Measurements from ENCODE around the gene A3GALT2. TPM values are rescaled to one million over a fixed set of nuclear protein-coding genes. Genes with fewer than 3 reads are reported as not detected.
"Not testable (repeated sequence)": the region's sequence is repeated elsewhere in the genome, so short reads cannot be mapped to it uniquely, and the experiment has no call there.

The A3GALT2 gene
- polyA plus RNA-seq, 1 of the 3 experiments (the other 2 are of a cell fraction): 0.07 TPM

DNA sequence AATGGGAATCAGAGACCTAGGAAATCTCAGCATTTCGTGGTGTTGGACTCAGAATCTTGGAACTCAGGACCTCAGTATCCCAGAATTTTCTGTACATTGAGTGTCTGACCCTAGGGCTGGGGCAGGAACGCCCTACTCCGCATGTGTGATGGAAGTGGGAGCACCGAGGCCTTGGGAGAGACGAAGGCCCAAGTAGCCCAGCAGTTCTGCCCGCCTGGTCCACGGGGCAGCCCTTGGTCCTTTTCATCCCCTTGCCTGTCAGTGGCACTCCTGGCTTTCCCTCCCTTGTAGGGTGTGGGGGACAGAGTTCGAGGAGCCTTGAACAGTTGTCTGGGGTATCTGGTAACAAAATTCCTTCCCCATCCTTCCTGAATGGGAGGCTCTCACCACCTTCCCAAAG, 10.2 kb downstream of the A3GALT2 start:
- no peaks in the 10 kb centered on the region for H3K4me1 ChIP-seq (ENCODE audit: control insufficient read depth in 1 of 2, insufficient read depth in 2 of 2, low read depth in 1 of 2, low read length in 1 of 2)
- no peaks in the 10 kb centered on the region for H3K36me3 ChIP-seq (replicated peaks in 1 of 2; ENCODE audit: control insufficient read depth in 1 of 2, insufficient read depth in 2 of 2, low read length in 1 of 2)
- H3K9ac ChIP-seq: no peak overlapping the region
- no peak overlapping the region for H3K4me2 ChIP-seq
- 70% methylated on average over 7 of the region's 8 CpGs for WGBS (ENCODE audit: low lambda C conversion rate)
- H3F3A ChIP-seq (replicated peaks; ENCODE audit: insufficient read depth): no peaks in the 10 kb centered on the region
- H3K4me3 ChIP-seq (ENCODE audit: low read depth in 2 of 2, low read length in 1 of 2): no peak overlapping the region
- no peak overlapping the region for H3K27ac ChIP-seq (ENCODE audit: low read depth in 2 of 2, low read length in 1 of 2)
- no peaks in the 10 kb centered on the region for H3K27me3 ChIP-seq (ENCODE audit: insufficient read depth)
- no peaks in the 10 kb centered on the region for H3K9me3 ChIP-seq
- no peaks in the 10 kb centered on the region for H3K79me2 ChIP-seq (ENCODE audit: insufficient read depth)
- H4K20me1 ChIP-seq (ENCODE audit: insufficient read depth): no peaks in the 10 kb centered on the region
- POLR2A ChIA-PET: no interaction called here
- TF ChIP-seq SMC3 (IDR thresholded peaks at IDR 0.05; ENCODE audit: low read depth, low read length): no peak
- no peak for TF ChIP-seq FOXJ3 (CRISPR knock-in tag; IDR thresholded peaks at IDR 0.05)
- TF ChIP-seq, protein P1, sequence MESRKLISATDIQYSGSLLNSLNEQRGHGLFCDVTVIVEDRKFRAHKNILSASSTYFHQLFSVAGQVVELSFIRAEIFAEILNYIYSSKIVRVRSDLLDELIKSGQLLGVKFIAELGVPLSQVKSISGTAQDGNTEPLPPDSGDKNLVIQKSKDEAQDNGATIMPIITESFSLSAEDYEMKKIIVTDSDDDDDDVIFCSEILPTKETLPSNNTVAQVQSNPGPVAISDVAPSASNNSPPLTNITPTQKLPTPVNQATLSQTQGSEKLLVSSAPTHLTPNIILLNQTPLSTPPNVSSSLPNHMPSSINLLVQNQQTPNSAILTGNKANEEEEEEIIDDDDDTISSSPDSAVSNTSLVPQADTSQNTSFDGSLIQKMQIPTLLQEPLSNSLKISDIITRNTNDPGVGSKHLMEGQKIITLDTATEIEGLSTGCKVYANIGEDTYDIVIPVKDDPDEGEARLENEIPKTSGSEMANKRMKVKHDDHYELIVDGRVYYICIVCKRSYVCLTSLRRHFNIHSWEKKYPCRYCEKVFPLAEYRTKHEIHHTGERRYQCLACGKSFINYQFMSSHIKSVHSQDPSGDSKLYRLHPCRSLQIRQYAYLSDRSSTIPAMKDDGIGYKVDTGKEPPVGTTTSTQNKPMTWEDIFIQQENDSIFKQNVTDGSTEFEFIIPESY (IDR thresholded peaks at IDR 0.05; ENCODE audit: borderline replicate concordance, low read depth): no peak
- no peak for TF ChIP-seq JUND (IDR thresholded peaks at IDR 0.05)
- TF ChIP-seq RFX5 (IDR thresholded peaks at IDR 0.05; ENCODE audit: low read length): no peak
- no peak for TF ChIP-seq FOSL2 (IDR thresholded peaks at IDR 0.05; ENCODE audit: borderline replicate concordance, low read depth)
- no peak for TF ChIP-seq MEF2A (IDR thresholded peaks at IDR 0.05; ENCODE audit: borderline replicate concordance, low read depth)
- TF ChIP-seq NFIC (IDR thresholded peaks at IDR 0.05; ENCODE audit: borderline replicate concordance): no peak
- TF ChIP-seq FOXM1 (IDR thresholded peaks at IDR 0.05; ENCODE audit: low read depth): no peak
- no peak for TF ChIP-seq SIN3A (IDR thresholded peaks at IDR 0.05; ENCODE audit: borderline replicate concordance, low read depth, low read length)
- TF ChIP-seq POLR2AphosphoS5 (IDR thresholded peaks at IDR 0.05; ENCODE audit: low read depth, low read length): no peak
- TF ChIP-seq RXRA (IDR thresholded peaks at IDR 0.05; ENCODE audit: borderline replicate concordance, low read depth): no peak
- TF ChIP-seq ELF1 (IDR thresholded peaks at IDR 0.05): no peak
- DNase-seq: no peak
- H2AFZ ChIP-seq (ENCODE audit: low read depth): no peak overlapping the region
- no peaks in the 10 kb centered on the region for H3K9me2 ChIP-seq
- CTCF ChIA-PET: no interaction called here

GRCh38 chr1:33309351-33309750, 11.5 kb downstream of the A3GALT2 start:
- H3K27me3 ChIP-seq (ENCODE audit: insufficient read depth); H3K36me3 ChIP-seq (replicated peaks in 1 of 2; ENCODE audit: control insufficient read depth in 1 of 2, insufficient read depth in 2 of 2, low read length in 1 of 2); H3F3A ChIP-seq (replicated peaks; ENCODE audit: insufficient read depth); H3K27ac ChIP-seq (ENCODE audit: low read depth in 2 of 2, low read length in 1 of 2); H4K20me1 ChIP-seq (ENCODE audit: insufficient read depth); H3K9me2 ChIP-seq; H3K9me3 ChIP-seq; H3K4me3 ChIP-seq (ENCODE audit: low read depth in 2 of 2, low read length in 1 of 2); POLR2A ChIA-PET; H2AFZ ChIP-seq (ENCODE audit: low read depth); H3K4me1 ChIP-seq (ENCODE audit: control insufficient read depth in 1 of 2, insufficient read depth in 2 of 2, low read depth in 1 of 2, low read length in 1 of 2); H3K4me2 ChIP-seq; CTCF ChIA-PET; DNase-seq; H3K9ac ChIP-seq; H3K79me2 ChIP-seq (ENCODE audit: insufficient read depth): not testable (repeated sequence)
- 93% methylated on average over 15 of the region's 32 CpGs for WGBS (ENCODE audit: low lambda C conversion rate)

DNA sequence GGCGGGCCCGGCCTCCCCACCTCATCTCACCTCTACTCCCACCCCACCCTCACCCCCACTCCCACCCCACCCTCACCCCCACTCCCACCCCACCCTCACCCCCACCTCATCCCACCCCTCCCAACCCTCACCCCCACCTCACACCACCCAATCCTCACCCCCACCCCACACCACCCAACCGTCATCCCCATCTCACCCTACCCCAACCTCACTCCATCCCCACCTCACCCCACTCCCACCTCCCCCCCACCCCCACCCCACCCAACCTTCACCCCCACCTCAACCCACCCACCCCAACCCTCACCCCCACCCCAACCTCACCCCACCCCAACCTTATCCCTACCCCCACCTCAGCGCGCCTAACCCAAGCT, 13.4 kb downstream of the A3GALT2 start:
- WGBS (ENCODE audit: low lambda C conversion rate): 89% methylated on average over 5 of the region's 5 CpGs

More for the DNA sequence above, 13.4 kb downstream of the A3GALT2 start:
- ChIA-PET CTCF (interaction anchor here (1.9 kb wide), 1 partner anchor 9 kb away, joined by 9 read pairs; no protein-coding TSS in a partner anchor), POLR2A (no interaction called here)
- Histone ChIP-seq H3F3A (replicated peaks; ENCODE audit: insufficient read depth) (no peaks in the 10 kb centered on the region), H3K27me3 (ENCODE audit: insufficient read depth) (no peaks in the 10 kb centered on the region), H3K27ac (ENCODE audit: low read depth in 2 of 2, low read length in 1 of 2) (no peak overlapping the region), H3K4me1 (ENCODE audit: control insufficient read depth in 1 of 2, insufficient read depth in 2 of 2, low read depth in 1 of 2, low read length in 1 of 2) (no peaks in the 10 kb centered on the region; a peak in 1 of 4 replicates), H3K9ac (no peak overlapping the region), H3K79me2 (ENCODE audit: insufficient read depth) (no peaks in the 10 kb centered on the region), H2AFZ (ENCODE audit: low read depth) (no peak overlapping the region), H3K9me3 (no peaks in the 10 kb centered on the region), H3K4me2 (no peak overlapping the region), H3K9me2 (no peaks in the 10 kb centered on the region), H3K36me3 (replicated peaks in 1 of 2; ENCODE audit: control insufficient read depth in 1 of 2, insufficient read depth in 2 of 2, low read length in 1 of 2) (peaks cover 0 to 2% of the 10 kb centered on the region in 2 experiments), H4K20me1 (ENCODE audit: insufficient read depth) (no peaks in the 10 kb centered on the region), H3K4me3 (ENCODE audit: low read depth in 2 of 2, low read length in 1 of 2) (no peak overlapping the region)
- no peak for DNase-seq
- TF ChIP-seq NFIC (IDR thresholded peaks at IDR 0.05; ENCODE audit: borderline replicate concordance): no peak
- TF ChIP-seq RFX5 (IDR thresholded peaks at IDR 0.05; ENCODE audit: low read length): no peak
- TF ChIP-seq PBX3 (IDR thresholded peaks at IDR 0.05): no peak
- no peak for TF ChIP-seq GABPA (IDR thresholded peaks at IDR 0.05; ENCODE audit: low read depth)
- no peak for TF ChIP-seq TAF1 (IDR thresholded peaks at IDR 0.05; ENCODE audit: borderline replicate concordance, low read depth, low read length)
- no peak for TF ChIP-seq RCOR1 (IDR thresholded peaks at IDR 0.05; ENCODE audit: low read length)
- no peak for TF ChIP-seq NRF1 (IDR thresholded peaks at IDR 0.05; ENCODE audit: low read depth, low read length)
- TF ChIP-seq GATA2 (CRISPR knock-in tag; IDR thresholded peaks at IDR 0.05): no peak
- TF ChIP-seq ELF1 (IDR thresholded peaks at IDR 0.05): no peak
- TF ChIP-seq FOXM1 (IDR thresholded peaks at IDR 0.05; ENCODE audit: low read depth): no peak
- TF ChIP-seq, protein P1 (IDR thresholded peaks at IDR 0.05; ENCODE audit: borderline replicate concordance, low read depth): no peak
- TF ChIP-seq JUND (IDR thresholded peaks at IDR 0.05): no peak
- no peak for TF ChIP-seq RAD21 (IDR thresholded peaks at IDR 0.05; ENCODE audit: low read length)

All from SK-N-SH (cell line).